ENCODE data around the gene NKX1-1.
"Not testable (repeated sequence)": the region's sequence is repeated elsewhere in the genome, so short reads cannot be mapped to it uniquely, and the experiment has no call there.

NKX1-1 gene

GRCh38 chr4:1406394-1406980 lies at the start of gene NKX1-1:
Gene NKX1-1, minus strand, starts transcription at chr4:1406442. Its CDS starts 0 bp downstream, at chr4:1406442.
- no peak for DNase-seq
- in situ Hi-C loops (cut with HindIII; ENCODE audit: low pct_ligation_motif_present, low pct_unique_long_range_greater_than_20kb, low sequenced_read_pairs): no loop called here

GRCh38 chr4:1453731-1454130 lies 47.5 kb upstream of the NKX1-1 start:
- in situ Hi-C loops (cut with HindIII; ENCODE audit: low pct_ligation_motif_present, low pct_unique_long_range_greater_than_20kb, low sequenced_read_pairs): no loop called here
- no peak for DNase-seq

- no peak for DNase-seq
- in situ Hi-C loops (cut with HindIII; ENCODE audit: low pct_ligation_motif_present, low pct_unique_long_range_greater_than_20kb, low sequenced_read_pairs): no loop called here
These were observed 46.3 kb upstream of the NKX1-1 start for GRCh38 chr4:1452431-1453051.

GRCh38 chr4:1451752-1452122 lies 45.5 kb upstream of the NKX1-1 start:
- no peak for DNase-seq
- in situ Hi-C loops (cut with HindIII; ENCODE audit: low pct_ligation_motif_present, low pct_unique_long_range_greater_than_20kb, low sequenced_read_pairs): no loop called here

- in situ Hi-C loops (cut with HindIII; ENCODE audit: low pct_ligation_motif_present, low pct_unique_long_range_greater_than_20kb, low sequenced_read_pairs): no loop called here
- DNase-seq: no peak
These were observed 45.0 kb upstream of the NKX1-1 start for GRCh38 chr4:1451106-1451751.

GRCh38 chr4:1449833-1450741 lies 43.8 kb upstream of the NKX1-1 start:
- DNase-seq: no peak
- in situ Hi-C loops (cut with HindIII; ENCODE audit: low pct_ligation_motif_present, low pct_unique_long_range_greater_than_20kb, low sequenced_read_pairs): no loop called here

- in situ Hi-C loops (cut with HindIII; ENCODE audit: low pct_ligation_motif_present, low pct_unique_long_range_greater_than_20kb, low sequenced_read_pairs): no loop called here
- no peak for DNase-seq
These were observed 43.2 kb upstream of the NKX1-1 start for GRCh38 chr4:1449475-1449832.

GRCh38 chr4:1448589-1449420 lies 42.6 kb upstream of the NKX1-1 start:
- no peak for DNase-seq
- in situ Hi-C loops (cut with HindIII; ENCODE audit: low pct_ligation_motif_present, low pct_unique_long_range_greater_than_20kb, low sequenced_read_pairs): no loop called here

GRCh38 chr4:1447676-1448588 lies 41.7 kb upstream of the NKX1-1 start:
- in situ Hi-C loops (cut with HindIII; ENCODE audit: low pct_ligation_motif_present, low pct_unique_long_range_greater_than_20kb, low sequenced_read_pairs): no loop called here

GRCh38 chr4:1446502-1447386 lies 40.5 kb upstream of the NKX1-1 start:
- DNase-seq: no peak
- in situ Hi-C loops (cut with HindIII; ENCODE audit: low pct_ligation_motif_present, low pct_unique_long_range_greater_than_20kb, low sequenced_read_pairs): no loop called here

More at GRCh38 chr4:1447676-1448588, 41.7 kb upstream of the NKX1-1 start:
- DNase-seq: no peak

- in situ Hi-C loops (cut with HindIII; ENCODE audit: low pct_ligation_motif_present, low pct_unique_long_range_greater_than_20kb, low sequenced_read_pairs): no loop called here
- DNase-seq: no peak
These were observed 39.6 kb upstream of the NKX1-1 start for GRCh38 chr4:1445716-1446445.

- in situ Hi-C loops (cut with HindIII; ENCODE audit: low pct_ligation_motif_present, low pct_unique_long_range_greater_than_20kb, low sequenced_read_pairs); DNase-seq: not testable (repeated sequence)
These were observed 37.5 kb upstream of the NKX1-1 start for GRCh38 chr4:1443688-1444172.

- in situ Hi-C loops (cut with HindIII; ENCODE audit: low pct_ligation_motif_present, low pct_unique_long_range_greater_than_20kb, low sequenced_read_pairs): no loop called here
- no peak for DNase-seq
These were observed 20.8 kb upstream of the NKX1-1 start for GRCh38 chr4:1427010-1427409.

- DNase-seq: no peak
- in situ Hi-C loops (cut with HindIII; ENCODE audit: low pct_ligation_motif_present, low pct_unique_long_range_greater_than_20kb, low sequenced_read_pairs): no loop called here
These were observed 15.4 kb upstream of the NKX1-1 start for GRCh38 chr4:1421657-1422056.

- DNase-seq: no peak
- in situ Hi-C loops (cut with HindIII; ENCODE audit: low pct_ligation_motif_present, low pct_unique_long_range_greater_than_20kb, low sequenced_read_pairs): no loop called here
These were observed 13.5 kb upstream of the NKX1-1 start for GRCh38 chr4:1419708-1420107.
